Trophoblast cell (in vitro differentiated cells and primary cell): ENCODE measurements around the gene E2F7.
"Not testable (repeated sequence)": the region's sequence is repeated elsewhere in the genome, so short reads cannot be mapped to it uniquely, and the experiment has no call there.

Source experiments
- DNase-seq, 2 donors: peaks; one replicate each; pipeline ENCODE4 v3.0.0-alpha.2; 2016
- H2AFZ ChIP-seq: 2 replicates; pipeline ENCODE4 v1.6.1; 2013; ENCODE audit warnings: low read length, moderate library complexity, mild to moderate bottlenecking; ENCODE audit not compliant: insufficient read depth, poor library complexity
- H2AK5ac ChIP-seq: 2 replicates; pipeline ENCODE4 v1.6.1; 2013; ENCODE audit warnings: mild to moderate bottlenecking, low read length
- H2BK120ac ChIP-seq: 2 replicates; pipeline ENCODE4 v1.6.1; 2013; ENCODE audit warnings: low read length, mild to moderate bottlenecking, moderate library complexity; ENCODE audit not compliant: insufficient read depth, poor library complexity
- H2BK12ac ChIP-seq: 2 replicates; pipeline ENCODE4 v1.6.1; 2013; ENCODE audit warnings: mild to moderate bottlenecking, low read length, moderate library complexity
- H2BK5ac ChIP-seq: 2 replicates; pipeline ENCODE4 v1.6.1; 2013; ENCODE audit warnings: low read length, low read depth, moderate library complexity, mild to moderate bottlenecking; ENCODE audit not compliant: poor library complexity
- H3K14ac ChIP-seq: 2 replicates; pipeline ENCODE4 v1.6.1; 2013; ENCODE audit warnings: mild to moderate bottlenecking, low read length
- H3K18ac ChIP-seq: 2 replicates; pipeline ENCODE4 v1.6.1; 2013; ENCODE audit warnings: mild to moderate bottlenecking, low read length
- H3K23ac ChIP-seq: 2 replicates; pipeline ENCODE4 v1.6.1; 2013; ENCODE audit warnings: low read length
- H3K27ac ChIP-seq: 2 replicates; pipeline ENCODE4 v1.5.1; 2013; ENCODE audit warnings: low read depth, mild to moderate bottlenecking, inconsistent platforms, low read length, moderate library complexity
- H3K27me3 ChIP-seq: 2 replicates; pipeline ENCODE4 v1.6.1; 2013; ENCODE audit warnings: inconsistent platforms, mild to moderate bottlenecking, low read length, moderate library complexity; ENCODE audit not compliant: insufficient read depth
- H3K36me3 ChIP-seq, 2 experiments: 1 replicate in 1 of 2; 2 replicates in 1 of 2; pipeline ENCODE4 v1.6.1; 2013; ENCODE audit warnings: low read length in 2 of 2, mild to moderate bottlenecking in 2 of 2, moderate library complexity in 1 of 2; ENCODE audit not compliant: insufficient read depth in 2 of 2, control insufficient read depth in 1 of 2
- H3K4ac ChIP-seq: 2 replicates; pipeline ENCODE4 v1.6.1; 2013; ENCODE audit warnings: low read depth, mild to moderate bottlenecking, low read length, moderate library complexity
- H3K4me1 ChIP-seq, 2 experiments: 1 replicate in 1 of 2; 2 replicates in 1 of 2; pipeline ENCODE4 v1.6.1; 2013; ENCODE audit warnings: low read length in 2 of 2, mild to moderate bottlenecking in 2 of 2, moderate library complexity in 1 of 2; ENCODE audit not compliant: insufficient read depth in 2 of 2, control insufficient read depth in 1 of 2
- H3K4me2 ChIP-seq: 2 replicates; pipeline ENCODE4 v1.6.1; 2013; ENCODE audit warnings: inconsistent platforms, mild to moderate bottlenecking, low read length, moderate library complexity
- H3K4me3 ChIP-seq: 2 replicates; pipeline ENCODE4 v1.5.1; 2013; ENCODE audit warnings: mild to moderate bottlenecking, low read depth, low read length, inconsistent platforms
- H3K79me1 ChIP-seq: one replicate; pipeline ENCODE4 v1.6.1; 2013; ENCODE audit warnings: low read length
- H3K79me2 ChIP-seq: 2 replicates; pipeline ENCODE4 v1.6.1; 2013; ENCODE audit warnings: low read length, mild to moderate bottlenecking; ENCODE audit not compliant: control insufficient read depth, insufficient read depth, poor library complexity
- H3K9ac ChIP-seq: 2 replicates; pipeline ENCODE4 v1.6.1; 2013; ENCODE audit warnings: mild to moderate bottlenecking, low read length
- H3K9me3 ChIP-seq: 2 replicates; pipeline ENCODE4 v1.6.1; 2013; ENCODE audit warnings: low read depth, mild to moderate bottlenecking, control low read depth, inconsistent platforms, low read length; ENCODE audit not compliant: insufficient read depth
- H4K12ac ChIP-seq: 2 replicates; pipeline ENCODE4 v1.6.1; 2013; ENCODE audit warnings: low read depth, mild to moderate bottlenecking, low read length, moderate library complexity
- H4K8ac ChIP-seq: 2 replicates; pipeline ENCODE4 v1.6.1; 2013; ENCODE audit warnings: low read depth, mild to moderate bottlenecking, low read length, moderate library complexity
- H4K91ac ChIP-seq: one replicate; pipeline ENCODE4 v1.6.1; 2013; ENCODE audit warnings: low read depth, mild to moderate bottlenecking, low read length, moderate library complexity
- WGBS: extraction: QIAGEN DNeasy Blood & Tissue Kit; methylation state at CpG from one replicate; pipeline ENCODE4 v1.1.7; 2013; ENCODE audit warnings: missing lambda C conversion rate; ENCODE audit not compliant: insufficient read length, insufficient coverage; ENCODE audit errors: extremely low coverage; 5-methylcytosine and 5-hydroxymethylcytosine counted together

The E2F7 gene

DNA sequence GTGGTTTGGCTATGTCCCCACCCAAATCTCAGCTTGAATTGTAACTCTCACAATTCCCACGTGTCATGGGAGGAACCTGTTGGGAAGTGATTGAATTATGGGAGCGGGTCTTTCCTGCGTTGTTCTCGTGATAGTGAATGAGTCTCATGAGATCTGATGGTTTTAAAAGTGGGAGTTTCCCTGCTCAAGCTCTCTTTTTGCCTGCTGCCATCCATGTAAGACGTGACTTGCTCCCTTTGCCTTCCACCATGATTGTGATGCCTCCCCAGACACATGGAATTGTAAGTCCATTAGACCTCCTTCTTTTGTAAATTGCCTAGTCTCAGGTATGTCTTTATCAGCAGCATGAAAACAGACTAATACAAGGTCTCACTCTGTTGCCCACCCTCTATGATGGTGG lies 8.5 kb upstream of the E2F7 start:
- H3K4me2 ChIP-seq, H4K91ac ChIP-seq, H2BK5ac ChIP-seq, H2AFZ ChIP-seq, H2BK120ac ChIP-seq, H3K9ac ChIP-seq, H2BK12ac ChIP-seq, H3K23ac ChIP-seq, DNase-seq, H2AK5ac ChIP-seq, H3K4ac ChIP-seq, H3K14ac ChIP-seq, H3K9me3 ChIP-seq, H3K27ac ChIP-seq, H3K18ac ChIP-seq, H3K79me1 ChIP-seq, H3K27me3 ChIP-seq, H3K4me1 ChIP-seq, H4K8ac ChIP-seq, H4K12ac ChIP-seq, H3K4me3 ChIP-seq, H3K79me2 ChIP-seq, H3K36me3 ChIP-seq: not testable (repeated sequence)
- no CpG with 5 or more reads among the region's 5 CpGs for WGBS

GRCh38 chr12:77072833-77073495 lies 7.6 kb upstream of the E2F7 start:
- Histone ChIP-seq H3K23ac (no peak overlapping the region), H2BK5ac (no peak overlapping the region), H2BK120ac (no peak overlapping the region), H3K79me1 (no peaks in the 10 kb centered on the region), H3K27ac (no peak overlapping the region), H3K4me3 (no peak overlapping the region), H3K18ac (no peak overlapping the region), H3K9ac (no peak overlapping the region), H3K4me2 (no peak overlapping the region), H3K27me3 (no peaks in the 10 kb centered on the region), H3K9me3 (no peaks in the 10 kb centered on the region), H4K8ac (no peak overlapping the region), H2AFZ (no peak overlapping the region), H4K91ac (no peak overlapping the region), H3K79me2 (no peaks in the 10 kb centered on the region), H4K12ac (no peak overlapping the region), H3K36me3 (no peaks in the 10 kb centered on the region), H2BK12ac (no peak overlapping the region), H3K4me1 (no peaks in the 10 kb centered on the region), H2AK5ac (no peak overlapping the region), H3K4ac (no peak overlapping the region), H3K14ac (no peak overlapping the region)
- DNase-seq = no peak
- no CpG with 5 or more reads among the region's 3 CpGs for WGBS

GRCh38 chr12:77070800-77071449 lies 5.6 kb upstream of the E2F7 start:
- Histone ChIP-seq H4K8ac (no peak overlapping the region), H3K9ac (no peak overlapping the region), H3K4me3 (no peak overlapping the region), H2BK120ac (no peak overlapping the region), H3K18ac (no peak overlapping the region), H3K36me3 (no peaks in the 10 kb centered on the region), H3K27me3 (no peaks in the 10 kb centered on the region), H2AFZ (no peak overlapping the region), H3K4me2 (no peak overlapping the region), H3K9me3 (no peaks in the 10 kb centered on the region), H2AK5ac (no peak overlapping the region), H4K12ac (no peak overlapping the region), H2BK12ac (no peak overlapping the region), H3K23ac (no peak overlapping the region), H4K91ac (no peak overlapping the region), H3K14ac (no peak overlapping the region), H3K79me2 (peaks cover under 1% of the 10 kb centered on the region), H2BK5ac (no peak overlapping the region), H3K4ac (no peak overlapping the region), H3K4me1 (no peaks in the 10 kb centered on the region), H3K79me1 (peaks cover under 1% of the 10 kb centered on the region), H3K27ac (no peak overlapping the region)
- no CpG with 5 or more reads among the region's 5 CpGs for WGBS
- DNase-seq = no peak

GRCh38 chr12:77070382-77070781 lies 5.0 kb upstream of the E2F7 start:
- H3K4me2 ChIP-seq = no peak overlapping the region
- H2BK120ac ChIP-seq = no peak overlapping the region
- no peak for DNase-seq
- H2BK12ac ChIP-seq = no peak overlapping the region
- no peak overlapping the region for H3K18ac ChIP-seq
- no peaks in the 10 kb centered on the region for H3K36me3 ChIP-seq
- H3K79me2 ChIP-seq = peaks cover 2% of the 10 kb centered on the region
- H3K9ac ChIP-seq = no peak overlapping the region
- H3K79me1 ChIP-seq = peaks cover 3% of the 10 kb centered on the region
- H3K4ac ChIP-seq = no peak overlapping the region
- no peak overlapping the region for H2BK5ac ChIP-seq
- no peaks in the 10 kb centered on the region for H3K9me3 ChIP-seq
- H4K12ac ChIP-seq = no peak overlapping the region
- no peak overlapping the region for H4K91ac ChIP-seq
- no peak overlapping the region for H3K23ac ChIP-seq
- H3K14ac ChIP-seq = no peak overlapping the region
- H3K27me3 ChIP-seq = no peaks in the 10 kb centered on the region
- no peak overlapping the region for H3K27ac ChIP-seq
- H3K4me1 ChIP-seq = no peaks in the 10 kb centered on the region
- no peak overlapping the region for H4K8ac ChIP-seq
- no peak overlapping the region for H2AK5ac ChIP-seq
- no peak overlapping the region for H2AFZ ChIP-seq
- no CpG with 5 or more reads among the region's 3 CpGs for WGBS
- H3K4me3 ChIP-seq = no peak overlapping the region
